CD4-positive, alpha-beta memory T cell (primary cell): ENCODE data around the gene CDK14. TPM values are rescaled to one million over a fixed set of nuclear protein-coding genes. Genes with fewer than 3 reads are reported as not detected.

Experiments used
- CTCF ChIA-PET: fragments of 350-600 bp; sonication (Branson Sonifier 250); formaldehyde crosslinking; loops from one replicate; lab custom pipeline; 2021; ENCODE audit warnings: inconsistent platforms; ENCODE audit not compliant: partially characterized antibody; lab: Charles Lee
- POLR2A ChIA-PET: fragments of 350-600 bp; sonication (Branson Sonifier 250); formaldehyde crosslinking; loops from one replicate; lab custom pipeline; 2021; ENCODE audit not compliant: partially characterized antibody; lab: Charles Lee
- DNase-seq, 5 donors: peaks; one replicate each; pipeline versions ENCODE4 v3.0.0 to v3.0.0-alpha.2; 2020 to 2022; ENCODE audit warnings: mixed read lengths in 1 of 5
- H3K27ac ChIP-seq: one replicate; pipeline ENCODE4 v1.7.0; 2013; ENCODE audit warnings: low read depth, low read length
- H3K27me3 ChIP-seq: 2 replicates; pipeline ENCODE4 v1.7.0; 2013; ENCODE audit warnings: mild to moderate bottlenecking, low read length, moderate library complexity; ENCODE audit not compliant: insufficient read depth
- H3K36me3 ChIP-seq: 2 replicates; pipeline ENCODE4 v1.7.0; 2013; ENCODE audit warnings: mild to moderate bottlenecking, low read length, moderate library complexity; ENCODE audit not compliant: insufficient read depth
- H3K4me1 ChIP-seq: 2 replicates; pipeline ENCODE4 v1.7.0; 2013; ENCODE audit warnings: mild to moderate bottlenecking, low read length, moderate library complexity; ENCODE audit not compliant: insufficient read depth
- H3K4me3 ChIP-seq, 2 donors: one replicate each; pipeline ENCODE4 v1.7.0; 2013; ENCODE audit warnings: low read length in 2 of 2, mild to moderate bottlenecking in 1 of 2
- H3K9me3 ChIP-seq, 2 donors: one replicate each; pipeline ENCODE4 v1.7.0; 2013; ENCODE audit warnings: low read length in 2 of 2, control low read depth in 1 of 2; ENCODE audit not compliant: control insufficient read depth in 1 of 2
- H3K27ac Mint-ChIP-seq, 7 donors: one replicate each; pipeline ENCODE4 v1.8.0; 2020 to 2021; ENCODE audit warnings: mixed read lengths in 7 of 7, mild to moderate bottlenecking in 6 of 7, inconsistent platforms in 3 of 7, moderate library complexity in 3 of 7
- H3K27me3 Mint-ChIP-seq, 2 donors: one replicate each; pipeline ENCODE4 v1.8.0; 2020 to 2021; ENCODE audit warnings: mixed read lengths in 2 of 2
- H3K36me3 Mint-ChIP-seq, 2 donors: one replicate each; pipeline ENCODE4 v1.8.0; 2020 to 2021; ENCODE audit warnings: mixed read lengths in 2 of 2, inconsistent platforms in 1 of 2, mild to moderate bottlenecking in 1 of 2
- H3K4me1 Mint-ChIP-seq, 4 donors: one replicate each; pipeline ENCODE4 v1.8.0; 2020 to 2021; ENCODE audit warnings: mixed read lengths in 4 of 4, mild to moderate bottlenecking in 1 of 4
- H3K4me3 Mint-ChIP-seq, 8 donors: one replicate each; pipeline ENCODE4 v1.8.0; 2020 to 2021; ENCODE audit warnings: mixed read lengths in 8 of 8, mild to moderate bottlenecking in 7 of 8, moderate library complexity in 6 of 8, inconsistent platforms in 3 of 8
- H3K9me3 Mint-ChIP-seq, 8 donors: one replicate each; pipeline ENCODE4 v1.8.0; 2020 to 2021; ENCODE audit warnings: mixed read lengths in 8 of 8, mild to moderate bottlenecking in 5 of 8, inconsistent platforms in 3 of 8, moderate library complexity in 1 of 8
- intact Hi-C: fragments of 100-400 bp; cut with micrococcal nuclease; formaldehyde crosslinking; loops from one replicate; pipeline ENCODE4 v1.15.1; 2023
- polyA plus RNA-seq, 2 donors: library from polyadenylated mRNA; unstranded; fragments of 300-500 nt; fragmentation: Illumina TruSeq; gene quantifications; one replicate each; pipeline ENCODE4 v1.2.3, GENCODE V29; 2021
- total RNA-seq, 2 experiments: library from RNA; stranded (reverse); gene quantifications; one replicate each; pipeline ENCODE4 v1.2.3, GENCODE V29; 2021

Gene CDK14
- total and polyA plus RNA-seq, 4 experiments from 2014 or later, result 0.47 to 0.81 (median 0.70) TPM; not detected in 1

GRCh38 chr7:90891529-90891928 is 295.4 kb downstream of the CDK14 start:
- Mint-ChIP-seq H3K36me3 (no peaks in the 10 kb centered on the region), H3K27ac (no peak overlapping the region), H3K4me3 (no peak overlapping the region), H3K4me1 (no peaks in the 10 kb centered on the region), H3K9me3 (peaks cover 0 to 3% (median 0%) of the 10 kb centered on the region in 8 donors), H3K27me3 (no peaks in the 10 kb centered on the region)
- H3K4me3 ChIP-seq, result no peak overlapping the region
- CTCF ChIA-PET, result no interaction called here
- intact Hi-C loops, result no loop called here
- no peak for DNase-seq
- no peaks in the 10 kb centered on the region for H3K36me3 ChIP-seq
- no peak overlapping the region for H3K27ac ChIP-seq
- no peaks in the 10 kb centered on the region for H3K4me1 ChIP-seq
- no peaks in the 10 kb centered on the region for H3K9me3 ChIP-seq
- POLR2A ChIA-PET, result no interaction called here
- H3K27me3 ChIP-seq, result no peaks in the 10 kb centered on the region

GRCh38 chr7:90892213-90892612 is 296.1 kb downstream of the CDK14 start:
- H3K27me3 Mint-ChIP-seq, result no peaks in the 10 kb centered on the region
- peaks cover 0 to 3% (median 0%) of the 10 kb centered on the region in 8 donors for H3K9me3 Mint-ChIP-seq
- H3K36me3 Mint-ChIP-seq, result no peaks in the 10 kb centered on the region
- no peak overlapping the region for H3K27ac Mint-ChIP-seq
- ChIA-PET POLR2A (no interaction called here), CTCF (no interaction called here)
- Histone ChIP-seq H3K27me3 (no peaks in the 10 kb centered on the region), H3K4me1 (no peaks in the 10 kb centered on the region), H3K27ac (no peak overlapping the region), H3K4me3 (no peak overlapping the region), H3K9me3 (no peaks in the 10 kb centered on the region), H3K36me3 (no peaks in the 10 kb centered on the region)
- H3K4me1 Mint-ChIP-seq, result no peaks in the 10 kb centered on the region
- DNase-seq, result no peak
- no peak overlapping the region for H3K4me3 Mint-ChIP-seq
- intact Hi-C loops, result no loop called here

DNA sequence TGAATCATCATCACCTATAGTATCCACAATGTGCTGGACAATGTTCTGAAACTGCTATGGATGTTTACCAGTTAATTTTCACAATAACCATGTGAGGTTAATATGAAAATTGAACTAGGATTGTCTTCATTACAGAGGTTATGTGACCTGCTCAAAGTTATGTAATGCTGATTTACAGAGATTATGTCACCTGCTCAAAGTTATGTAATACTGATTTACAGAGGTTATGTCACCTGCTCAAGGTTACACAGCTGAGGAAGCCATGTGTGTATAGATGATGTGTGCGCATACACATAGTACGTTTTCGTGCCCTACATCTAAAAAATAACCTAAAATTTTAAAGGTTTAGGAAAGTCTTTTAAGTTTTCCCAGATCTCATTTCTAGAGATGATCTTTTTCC is 298.0 kb downstream of the CDK14 start:
- Mint-ChIP-seq H3K4me3 (no peak overlapping the region), H3K4me1 (no peaks in the 10 kb centered on the region), H3K36me3 (no peaks in the 10 kb centered on the region), H3K9me3 (peaks cover 0 to 3% (median 0%) of the 10 kb centered on the region in 8 donors), H3K27me3 (no peaks in the 10 kb centered on the region), H3K27ac (no peak overlapping the region)
- intact Hi-C loops, result no loop called here
- Histone ChIP-seq H3K4me1 (no peaks in the 10 kb centered on the region), H3K4me3 (no peak overlapping the region), H3K27me3 (no peaks in the 10 kb centered on the region), H3K27ac (no peak overlapping the region), H3K9me3 (no peaks in the 10 kb centered on the region), H3K36me3 (no peaks in the 10 kb centered on the region)
- DNase-seq, result no peak
- CTCF ChIA-PET, result no interaction called here
- POLR2A ChIA-PET, result no interaction called here

GRCh38 chr7:90896458-90896857 is 300.3 kb downstream of the CDK14 start:
- Mint-ChIP-seq H3K4me1 (no peaks in the 10 kb centered on the region), H3K27ac (no peak overlapping the region), H3K27me3 (no peaks in the 10 kb centered on the region), H3K9me3 (peaks cover 0 to 3% (median 0%) of the 10 kb centered on the region in 8 donors), H3K4me3 (no peak overlapping the region), H3K36me3 (no peaks in the 10 kb centered on the region)
- ChIA-PET POLR2A (no interaction called here), CTCF (no interaction called here)
- DNase-seq, result no peak
- Histone ChIP-seq H3K4me3 (no peak overlapping the region), H3K36me3 (no peaks in the 10 kb centered on the region), H3K27ac (no peak overlapping the region), H3K9me3 (no peaks in the 10 kb centered on the region), H3K4me1 (no peaks in the 10 kb centered on the region), H3K27me3 (no peaks in the 10 kb centered on the region)
- intact Hi-C loops, result no loop called here

DNA sequence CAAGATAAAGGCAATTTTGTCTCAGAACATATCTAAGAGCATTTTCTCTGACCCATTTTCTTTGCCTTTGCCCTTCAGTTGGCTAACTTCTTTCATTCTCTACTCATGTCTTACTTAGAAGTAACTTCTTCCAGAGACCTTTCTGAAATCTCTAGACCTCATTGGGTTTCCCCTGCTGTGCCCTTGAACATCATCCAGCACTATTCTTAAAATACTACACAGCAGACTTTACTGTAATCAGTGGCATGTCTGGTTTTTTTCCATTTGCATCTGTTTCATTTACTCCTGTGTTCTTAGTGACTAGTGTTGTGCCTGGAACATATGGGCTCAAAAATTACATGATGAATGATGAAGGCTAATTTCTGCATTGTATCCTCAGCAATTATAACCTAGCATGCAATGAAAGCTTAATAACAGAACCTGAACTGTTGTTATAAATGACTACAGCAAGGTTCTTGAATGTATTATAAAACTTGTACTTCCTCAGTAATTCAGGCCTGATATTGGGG is 301.9 kb downstream of the CDK14 start:
- intact Hi-C loops, result no loop called here
- Histone ChIP-seq H3K36me3 (no peaks in the 10 kb centered on the region), H3K27me3 (no peaks in the 10 kb centered on the region), H3K27ac (no peak overlapping the region), H3K4me1 (no peaks in the 10 kb centered on the region), H3K9me3 (no peaks in the 10 kb centered on the region), H3K4me3 (no peak overlapping the region)
- ChIA-PET POLR2A (no interaction called here), CTCF (no interaction called here)
- Mint-ChIP-seq H3K4me3 (no peak overlapping the region), H3K36me3 (no peaks in the 10 kb centered on the region), H3K27me3 (no peaks in the 10 kb centered on the region), H3K27ac (no peak overlapping the region), H3K4me1 (no peaks in the 10 kb centered on the region), H3K9me3 (peaks cover 0 to 7% (median under 1%) of the 10 kb centered on the region in 8 donors)
- DNase-seq, result no peak

DNA sequence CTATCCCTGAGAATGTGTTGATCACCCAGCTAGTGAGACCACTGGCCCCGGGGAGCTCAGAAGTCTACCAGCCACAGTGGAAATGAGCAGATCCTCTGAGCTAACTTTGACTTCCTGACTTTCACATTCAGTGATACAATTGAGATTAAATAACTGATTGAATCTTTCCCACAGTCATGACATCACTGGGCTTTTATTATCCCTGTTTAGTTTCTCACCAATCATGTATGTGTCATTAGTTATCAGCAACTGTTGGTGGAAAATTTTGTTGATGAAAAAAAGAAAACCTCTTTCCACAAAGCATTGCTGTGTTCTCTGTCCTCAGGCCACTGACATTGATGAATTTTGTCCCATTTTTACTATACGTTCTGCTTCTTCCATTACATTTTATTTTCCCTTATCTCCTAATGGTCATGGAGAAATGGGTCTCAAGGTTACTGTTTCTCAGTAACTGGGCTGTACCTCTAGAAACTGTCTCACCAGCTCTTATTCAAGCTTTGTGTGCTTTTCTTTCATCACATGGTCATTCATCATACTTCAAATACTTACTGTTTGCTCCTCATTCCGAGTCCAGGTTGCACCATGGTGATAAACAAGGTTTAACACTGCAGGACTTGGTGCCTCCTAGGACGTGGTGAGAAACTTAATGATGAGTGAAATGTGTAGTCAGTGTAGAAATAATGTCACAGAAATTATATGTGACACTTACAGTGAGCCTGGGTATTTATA is 304.7 kb downstream of the CDK14 start:
- Mint-ChIP-seq H3K9me3 (peaks cover 0 to 10% (median 1%) of the 10 kb centered on the region in 8 donors), H3K27me3 (no peaks in the 10 kb centered on the region), H3K4me3 (no peak overlapping the region), H3K4me1 (no peaks in the 10 kb centered on the region), H3K36me3 (no peaks in the 10 kb centered on the region), H3K27ac (no peak overlapping the region)
- CTCF ChIA-PET, result no interaction called here
- Histone ChIP-seq H3K9me3 (no peaks in the 10 kb centered on the region), H3K4me3 (no peak overlapping the region), H3K27me3 (no peaks in the 10 kb centered on the region), H3K4me1 (no peaks in the 10 kb centered on the region), H3K27ac (no peak overlapping the region), H3K36me3 (no peaks in the 10 kb centered on the region)
- intact Hi-C loops, result no loop called here
- POLR2A ChIA-PET, result no interaction called here
- no peak for DNase-seq

DNA sequence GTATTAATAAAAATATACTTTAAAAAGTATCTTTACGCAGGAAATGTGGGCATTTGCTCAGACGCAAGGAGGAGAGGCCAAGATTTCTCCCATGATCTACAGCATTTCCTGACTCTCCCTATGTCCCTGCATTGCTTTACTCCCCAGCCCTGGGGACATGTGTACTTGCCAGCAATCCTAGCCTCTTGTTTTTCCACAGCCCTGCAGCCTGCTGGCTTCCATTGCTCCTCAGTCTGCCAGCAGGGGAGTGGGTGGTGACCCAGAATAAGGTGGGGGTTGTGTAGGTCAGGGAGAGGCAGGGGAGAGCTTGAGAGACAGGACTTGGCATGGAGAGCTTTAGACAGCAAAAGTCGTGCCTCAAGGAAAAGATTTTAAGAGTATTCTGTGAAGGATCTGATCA is 307.7 kb downstream of the CDK14 start:
- no peaks in the 10 kb centered on the region for H3K4me1 ChIP-seq
- ChIA-PET CTCF (no interaction called here), POLR2A (no interaction called here)
- no peak overlapping the region for H3K27ac Mint-ChIP-seq
- no peaks in the 10 kb centered on the region for H3K36me3 ChIP-seq
- no peak for DNase-seq
- no peaks in the 10 kb centered on the region for H3K9me3 ChIP-seq
- H3K4me3 ChIP-seq, result no peak overlapping the region
- no peak overlapping the region for H3K4me3 Mint-ChIP-seq
- H3K27me3 ChIP-seq, result no peaks in the 10 kb centered on the region
- no peaks in the 10 kb centered on the region for H3K27me3 Mint-ChIP-seq
- intact Hi-C loops, result no loop called here
- H3K36me3 Mint-ChIP-seq, result no peaks in the 10 kb centered on the region
- peaks cover 0 to 10% (median 1%) of the 10 kb centered on the region in 8 donors for H3K9me3 Mint-ChIP-seq
- H3K27ac ChIP-seq, result no peak overlapping the region
- no peaks in the 10 kb centered on the region for H3K4me1 Mint-ChIP-seq
